Left lung (tissue), 10 donors: ENCODE results near the gene PDE1C. TPM values are rescaled to one million over a fixed set of nuclear protein-coding genes. Genes with fewer than 3 reads are reported as not detected.
A peak's percentile ranks its signal among the peaks of the same experiment; 100 is the strongest.

ENCODE experiments used
- ATAC-seq: fragments of 200-7000 bp; cut with Tn5 transposase; one replicate; pipeline ENCODE4 v1.9.1; 2020; ENCODE audit warnings: moderate library complexity
- DNase-seq, 4 donors: peaks; one replicate each; pipeline ENCODE4 v3.0.0-alpha.2; 2013 to 2020
- H3K27ac ChIP-seq, 2 donors: fragments of 200-600 bp; sonication (generic) in 1 of 2; one replicate each; pipeline versions ENCODE4 v1.5.0 to v1.8.0; 2020 to 2021
- H3K27me3 ChIP-seq, 2 donors: fragments of 200-600 bp; sonication (generic) in 1 of 2; one replicate each; pipeline versions ENCODE4 v1.5.0 to v1.8.0; 2020 to 2021
- H3K36me3 ChIP-seq, 2 donors: fragments of 200-600 bp; sonication (generic) in 1 of 2; one replicate each; pipeline versions ENCODE4 v1.5.0 to v1.8.0; 2020 to 2021
- H3K4me1 ChIP-seq, 2 donors: fragments of 200-600 bp; one replicate each; pipeline ENCODE4 v1.8.0; 2021
- H3K4me3 ChIP-seq, 2 donors: fragments of 200-600 bp; sonication (generic) in 1 of 2; one replicate each; pipeline versions ENCODE4 v1.5.0 to v1.8.0; 2020 to 2021; ENCODE audit warnings: mild to moderate bottlenecking in 1 of 2
- H3K9me3 ChIP-seq, 2 donors: fragments of 200-600 bp; sonication (generic) in 1 of 2; one replicate each; pipeline versions ENCODE4 v1.5.0 to v1.8.0; 2020 to 2021
- CTCF ChIP-seq, 2 donors: fragments of 200-600 bp; sonication (generic) in 1 of 2; IDR thresholded peaks; one replicate each; pipeline versions ENCODE4 v1.5.0 to v1.8.0; 2021; ENCODE audit warnings: antibody characterized with exemption in 2 of 2
- intact Hi-C, 2 donors: fragments of 100-400 bp; cut with DNase I; formaldehyde crosslinking; loops; one replicate each; pipeline versions ENCODE4 v1.11.2 to v1.14.2; 2022
- polyA plus RNA-seq, 6 donors: library from polyadenylated mRNA; unstranded; fragments of 120-200 nt; gene quantifications; one replicate each; pipeline ENCODE4 v1.2.1, GENCODE V29; 2013; ENCODE audit not compliant: insufficient read length in 6 of 6
- total RNA-seq, 2 donors: library from RNA; stranded (reverse); fragmentation: NEBNext Ultra II Directional; extraction: Animal tissue kit (Norgen Biotek cat#: 25700); gene quantifications; one replicate each; pipeline ENCODE4 v1.2.1, GENCODE V29; 2021
- donor health status: DM: no; HTN: yes; CAD: no.
- donor health status: DM: no; HTN: no; CAD: no.

PDE1C gene
- total and polyA plus RNA-seq, 8 donors: 2.0 to 13.8 (median 3.9) TPM

- Histone ChIP-seq H3K27ac (peak overlapping the region in 1 of 2 donors; percentile 71), H3K9me3 (no peaks in the 10 kb centered on the region), H3K36me3 (no peaks in the 10 kb centered on the region), H3K4me1 (no peaks in the 10 kb centered on the region), H3K4me3 (peak overlapping the region; percentile 37 to 47), H3K27me3 (peaks cover 9 to 43% of the 10 kb centered on the region in 2 donors)
- DNase-seq (no peak), ATAC-seq (no peak)
- intact Hi-C loops: no loop called here
- no peak for TF ChIP-seq CTCF (IDR thresholded peaks at IDR 0.05)
Measured at GRCh38 chr7:32071466-32072091, 1.4 kb upstream of the PDE1C start.

GRCh38 chr7:32070051-32070405 lies 179 bp downstream of the PDE1C start:
- no peaks in the 10 kb centered on the region for H3K36me3 ChIP-seq
- no peaks in the 10 kb centered on the region for H3K9me3 ChIP-seq
- peak overlapping the region; percentile 37 to 47 for H3K4me3 ChIP-seq
- intact Hi-C loops: no loop called here
- TF ChIP-seq CTCF (IDR thresholded peaks at IDR 0.05): no peak
- ATAC-seq (no peak), DNase-seq (peak in 1 of 4 donors; percentile 4)
- H3K4me1 ChIP-seq: no peaks in the 10 kb centered on the region
- H3K27ac ChIP-seq: peak overlapping the region; percentile 59 to 71
- peaks cover 9 to 43% of the 10 kb centered on the region in 2 donors for H3K27me3 ChIP-seq

- Histone ChIP-seq H3K27ac (peak overlapping the region in 1 of 2 donors; percentile 71), H3K27me3 (peaks cover 9 to 43% of the 10 kb centered on the region in 2 donors), H3K9me3 (no peaks in the 10 kb centered on the region), H3K36me3 (no peaks in the 10 kb centered on the region), H3K4me3 (peak overlapping the region in 1 of 2 donors; percentile 47), H3K4me1 (no peaks in the 10 kb centered on the region)
- DNase-seq (no peak), ATAC-seq (no peak)
- TF ChIP-seq CTCF (IDR thresholded peaks at IDR 0.05): no peak
- intact Hi-C loops: loop anchor here in 1 of 2 donors (10.0 kb wide), 1 partner anchor 284 kb away; no protein-coding TSS in a partner anchor
Measured at GRCh38 chr7:32069116-32069650, 1.0 kb downstream of the PDE1C start.

- ATAC-seq (no peak), DNase-seq (no peak)
- Histone ChIP-seq H3K4me3 (peak overlapping the region in 1 of 2 donors; percentile 47), H3K27ac (no peak overlapping the region), H3K9me3 (no peaks in the 10 kb centered on the region), H3K27me3 (peaks cover 9 to 43% of the 10 kb centered on the region in 2 donors), H3K36me3 (no peaks in the 10 kb centered on the region), H3K4me1 (no peaks in the 10 kb centered on the region)
- TF ChIP-seq CTCF (IDR thresholded peaks at IDR 0.05): no peak
- intact Hi-C loops: loop anchor here in 1 of 2 donors (10.0 kb wide), 1 partner anchor 284 kb away; no protein-coding TSS in a partner anchor
Measured at GRCh38 chr7:32068411-32069101, 1.7 kb downstream of the PDE1C start.

- Histone ChIP-seq H3K9me3 (no peaks in the 10 kb centered on the region), H3K27ac (no peak overlapping the region), H3K4me1 (no peaks in the 10 kb centered on the region), H3K36me3 (no peaks in the 10 kb centered on the region), H3K4me3 (no peak overlapping the region), H3K27me3 (peaks cover 9 to 30% of the 10 kb centered on the region in 2 donors)
- intact Hi-C loops: loop anchor here in 1 of 2 donors (10.0 kb wide), 1 partner anchor 282 kb away; no protein-coding TSS in a partner anchor
- no peak for TF ChIP-seq CTCF (IDR thresholded peaks at IDR 0.05)
- DNase-seq (no peak), ATAC-seq (no peak)
Measured at GRCh38 chr7:32066441-32066840, 3.8 kb downstream of the PDE1C start.
